HepG2 (cell line): ENCODE data around the gene SLC16A3. TPM values are rescaled to one million over a fixed set of nuclear protein-coding genes. Genes with fewer than 3 reads are reported as not detected.

Source experiments
- ARID5B ChIP-seq: IDR thresholded peaks from 2 replicates; pipeline ENCODE4 v1.4.0; 2020; ENCODE audit warnings: mild to moderate bottlenecking, missing genetic modification reagents
- BHLHE40 ChIP-seq: IDR thresholded peaks from 2 replicates; pipeline ENCODE4 v1.6.1; 2011; ENCODE audit warnings: low read length, improper control_type of control experiment
- CBX5 ChIP-seq: sonication (generic); formaldehyde crosslinking; IDR thresholded peaks from 2 replicates; pipeline ENCODE4 v1.4.0; 2020; ENCODE audit warnings: missing genetic modification reagents, borderline replicate concordance
- CEBPG ChIP-seq: IDR thresholded peaks from 2 replicates; pipeline ENCODE4 v1.6.1; 2016
- CENPX ChIP-seq: sonication (generic); formaldehyde crosslinking; IDR thresholded peaks from 2 replicates; pipeline ENCODE4 v1.9.0; 2021; ENCODE audit warnings: mild to moderate bottlenecking, missing genetic modification reagents, moderate library complexity
- CTCF ChIP-seq: sonication (generic); formaldehyde crosslinking; IDR thresholded peaks from 2 replicates; pipeline ENCODE4 v1.5.0; 2020; ENCODE audit warnings: mild to moderate bottlenecking, missing genetic modification reagents, moderate library complexity
- EEA1 ChIP-seq: sonication (generic); formaldehyde crosslinking; IDR thresholded peaks from 2 replicates; pipeline ENCODE4 v1.5.1; 2020; ENCODE audit warnings: mild to moderate bottlenecking, missing genetic modification reagents, borderline replicate concordance
- KLF12 ChIP-seq: sonication (generic); formaldehyde crosslinking; IDR thresholded peaks from 2 replicates; pipeline ENCODE4 v1.4.0; 2020; ENCODE audit warnings: missing genetic modification reagents, borderline replicate concordance
- NRL ChIP-seq: sonication (generic); formaldehyde crosslinking; IDR thresholded peaks from 2 replicates; pipeline ENCODE4 v1.5.0; 2020; ENCODE audit warnings: missing genetic modification reagents, mild to moderate bottlenecking, moderate library complexity, borderline replicate concordance
- ONECUT2 ChIP-seq: sonication (generic); formaldehyde crosslinking; IDR thresholded peaks from 2 replicates; pipeline ENCODE4 v1.4.0; 2020; ENCODE audit warnings: missing genetic modification reagents
- POLR2A ChIP-seq, 2 experiments: IDR thresholded peaks; 2 replicates each; pipeline ENCODE4 v1.6.1; 2011; ENCODE audit warnings: low read depth in 2 of 2, low read length in 2 of 2, mild to moderate bottlenecking in 1 of 2, moderate library complexity in 1 of 2; ENCODE audit not compliant: insufficient read depth in 1 of 2
- PRDM10 ChIP-seq: sonication (generic); formaldehyde crosslinking; IDR thresholded peaks from 2 replicates; pipeline ENCODE4 v1.4.0; 2020; ENCODE audit warnings: low read depth, missing genetic modification reagents
- RFX3 ChIP-seq: IDR thresholded peaks from 2 replicates; pipeline ENCODE4 v1.6.1; 2016; ENCODE audit warnings: missing biosample characterization, missing genetic modification reagents
- SP1 ChIP-seq, 2 experiments: fragments of 450-650 bp in 1 of 2; sonication (generic) in 1 of 2; formaldehyde crosslinking in 1 of 2; IDR thresholded peaks; 2 replicates each; pipeline versions ENCODE4 v1.4.0 to v1.6.1; 2016 to 2020; ENCODE audit warnings: missing genetic modification reagents in 1 of 2
- STAT5B ChIP-seq: sonication (generic); formaldehyde crosslinking; IDR thresholded peaks from 2 replicates; pipeline ENCODE4 v1.4.0; 2020; ENCODE audit warnings: missing genetic modification reagents
- TRIM24 ChIP-seq: sonication (generic); formaldehyde crosslinking; IDR thresholded peaks from 2 replicates; pipeline ENCODE4 v1.8.0; 2022; ENCODE audit warnings: mild to moderate bottlenecking, missing genetic modification reagents
- ZBTB7A ChIP-seq: sonication (generic); formaldehyde crosslinking; IDR thresholded peaks from 2 replicates; pipeline ENCODE4 v1.8.0; 2022; ENCODE audit warnings: mild to moderate bottlenecking, missing genetic modification reagents
- ZFP82 ChIP-seq: sonication (generic); formaldehyde crosslinking; IDR thresholded peaks from 2 replicates; pipeline ENCODE4 v1.5.1; 2020; ENCODE audit warnings: mild to moderate bottlenecking, missing genetic modification reagents, borderline replicate concordance
- ZNF30 ChIP-seq: sonication (generic); formaldehyde crosslinking; IDR thresholded peaks from 2 replicates; pipeline ENCODE4 v1.5.0; 2020; ENCODE audit warnings: mild to moderate bottlenecking, missing genetic modification reagents
- ZSCAN25 ChIP-seq: sonication (generic); formaldehyde crosslinking; IDR thresholded peaks from 2 replicates; pipeline ENCODE4 v1.8.0; 2022; ENCODE audit warnings: mild to moderate bottlenecking, missing genetic modification reagents
- polyA plus RNA-seq, 8 experiments: library from polyadenylated mRNA; depleted of rRNA in 3 of 8; stranded (reverse) in 7 of 8; unstranded in 1 of 8; fragments of >200 nt; fragmentation: Illumina TruSeq in 4 of 8; extraction: Trizol in 4 of 8; gene quantifications; 2 replicates each; pipeline versions ENCODE4 v1.2.1 to v1.2.3, GENCODE V29; 2011 to 2016; ENCODE audit warnings: low read depth in 4 of 8, missing spikeins in 1 of 8, mixed read lengths in 1 of 8; ENCODE audit not compliant: insufficient read depth in 1 of 8
- total RNA-seq, 5 experiments: library from RNA; depleted of rRNA; stranded (reverse); fragments of >200 nt; fragmentation: Illumina TruSeq; extraction: Trizol; gene quantifications; 2 replicates each; pipeline ENCODE4 v1.2.3, GENCODE V29; 2016; ENCODE audit warnings: low read depth in 1 of 5

Gene SLC16A3
- total and polyA plus RNA-seq, 2 of the 13 experiments (the other 11 are each of a cell fraction or from before 2014, with no cell fraction given): 242 to 349 TPM

GRCh38 chr17:82205720-82206508 lies 22.9 kb upstream of the SLC16A3 start (continued):
- TF ChIP-seq NRL (CRISPR knock-in tag): no peak
- TF ChIP-seq CENPX (CRISPR knock-in tag): no peak
- TF ChIP-seq KLF12 (CRISPR knock-in tag): no peak
- peak; percentile 56 for TF ChIP-seq CEBPG (CRISPR knock-in tag)
- no peak for TF ChIP-seq SP1 (IDR thresholded peaks at IDR 0.05)
- no peak for TF ChIP-seq SP1 (CRISPR knock-in tag; IDR thresholded peaks at IDR 0.05)
- no peak for TF ChIP-seq EEA1 (CRISPR knock-in tag)
- peak; percentile 72; the same call in 1 of the 2 replicates for TF ChIP-seq ZSCAN25 (CRISPR knock-in tag)
- peak; percentile 98 for TF ChIP-seq CTCF (CRISPR knock-in tag)
- TF ChIP-seq ARID5B: peak; percentile 60
- TF ChIP-seq PRDM10 (CRISPR knock-in tag): peak; percentile 56; the same call in 1 of the 2 replicates
- 0 out of 2 replicates have a peak, but pooled peaks have one; percentile 16 for TF ChIP-seq RFX3 (CRISPR knock-in tag)
- TF ChIP-seq STAT5B: no peak
- no peak for TF ChIP-seq ONECUT2 (CRISPR knock-in tag)
- TF ChIP-seq ZBTB7A (CRISPR knock-in tag): no peak; the same call in 1 of the 2 replicates
- TF ChIP-seq ZFP82: no peak
- TF ChIP-seq TRIM24 (CRISPR knock-in tag): no peak
- peak; percentile 66 to 88 for TF ChIP-seq POLR2A (IDR thresholded peaks at IDR 0.05; ENCODE audit: insufficient read depth in 1 of 2, low read depth in 2 of 2, low read length in 2 of 2)
- TF ChIP-seq BHLHE40: peak; percentile 35; the same call in 1 of the 2 replicates
- peak; percentile 62; the same call in 1 of the 2 replicates for TF ChIP-seq ZNF30 (CRISPR knock-in tag)
- TF ChIP-seq CBX5 (CRISPR knock-in tag): peak; percentile 85; the same call in 1 of the 2 replicates
